A673 (cell line): ENCODE data around the gene PADI4.
A peak's percentile ranks its signal among the peaks of the same experiment; 100 is the strongest.

Source experiments
- CTCF ChIP-seq: fragments of 300-800, 200-600 bp; sonication (generic); conservative IDR thresholded peaks from 2 replicates; pipeline ENCODE4 v1.5.1; 2017; ENCODE audit warnings: low read depth, mild to moderate bottlenecking, antibody characterized with exemption, low read length, moderate library complexity, mixed read lengths
- EZH2 ChIP-seq: fragments of 200-600 bp; sonication (generic); IDR thresholded peaks from 2 replicates; pipeline ENCODE4 v1.6.1; 2017; ENCODE audit warnings: borderline replicate concordance, low read depth, mild to moderate bottlenecking, mixed read lengths, antibody characterized with exemption, low read length; ENCODE audit not compliant: poor library complexity, severe bottlenecking

- peak; percentile 94 for TF ChIP-seq CTCF
- TF ChIP-seq EZH2 = no peak
Measured at GRCh38 chr1:17274186-17275170, 33.5 kb upstream of the PADI4 start.
